ELF-1 (cell line): Measurements from ENCODE around the gene ELAVL3.
A peak's percentile ranks its signal among the peaks of the same experiment; 100 is the strongest.
"Not testable (repeated sequence)": the region's sequence is repeated elsewhere in the genome, so short reads cannot be mapped to it uniquely, and the experiment has no call there.

Source experiments
- DNase-seq: peaks from one replicate; pipeline ENCODE4 v3.0.0-alpha.2; 2016; ENCODE audit warnings: low read depth, low spot score

ELAVL3 gene

DNA sequence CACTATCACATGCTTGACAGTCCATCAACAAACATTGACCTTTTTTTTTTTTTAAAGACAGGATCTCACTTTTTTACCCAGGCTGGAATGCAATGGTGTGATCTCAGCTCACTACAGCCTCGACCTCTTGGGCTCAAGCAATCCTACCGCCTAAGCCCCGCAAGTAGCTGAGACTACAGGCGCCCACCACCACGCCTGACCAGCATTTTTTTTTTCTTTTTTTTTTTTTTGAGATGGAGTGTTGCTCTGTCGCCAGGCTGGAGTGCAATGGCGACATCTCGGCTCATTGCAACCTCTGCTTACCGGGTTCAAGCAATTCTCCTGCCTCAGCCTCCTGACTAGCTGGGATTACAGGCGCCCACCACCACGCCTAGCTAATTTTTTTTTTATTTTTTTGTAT is 21.9 kb downstream of the ELAVL3 start:
- DNase-seq: not testable (repeated sequence)

DNA sequence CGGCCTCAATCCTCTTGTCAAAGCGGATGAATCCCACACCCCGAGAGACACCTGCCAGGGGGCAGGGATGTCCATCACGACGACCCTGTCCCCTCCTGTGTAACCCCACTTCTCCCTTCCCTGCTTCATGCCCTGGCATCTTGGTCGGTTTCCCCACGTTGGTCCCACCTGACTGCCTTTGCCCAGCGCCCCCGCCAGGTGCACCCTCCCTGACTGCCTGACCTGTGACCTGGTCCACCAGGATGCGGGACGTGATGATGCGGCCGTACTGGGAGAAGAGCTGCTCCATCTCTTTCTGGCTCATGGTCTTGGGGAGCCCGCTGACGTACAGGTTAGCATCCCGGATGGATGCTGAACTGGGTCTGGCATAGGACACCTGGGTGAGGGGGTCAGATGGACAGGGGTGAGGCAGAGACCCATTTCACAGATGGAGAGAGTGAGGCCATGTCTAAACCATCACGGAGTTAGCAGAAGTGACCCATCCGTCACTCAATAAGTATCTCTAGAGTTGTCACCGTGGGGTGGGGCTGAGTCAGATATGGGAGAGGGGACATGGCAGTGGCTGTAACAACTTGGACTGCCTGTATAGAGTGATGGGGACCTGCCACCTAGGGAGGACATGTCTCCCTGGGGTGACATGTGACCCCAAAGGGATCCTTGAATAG is 22.5 kb downstream of the ELAVL3 start:
- no peak for DNase-seq

DNA sequence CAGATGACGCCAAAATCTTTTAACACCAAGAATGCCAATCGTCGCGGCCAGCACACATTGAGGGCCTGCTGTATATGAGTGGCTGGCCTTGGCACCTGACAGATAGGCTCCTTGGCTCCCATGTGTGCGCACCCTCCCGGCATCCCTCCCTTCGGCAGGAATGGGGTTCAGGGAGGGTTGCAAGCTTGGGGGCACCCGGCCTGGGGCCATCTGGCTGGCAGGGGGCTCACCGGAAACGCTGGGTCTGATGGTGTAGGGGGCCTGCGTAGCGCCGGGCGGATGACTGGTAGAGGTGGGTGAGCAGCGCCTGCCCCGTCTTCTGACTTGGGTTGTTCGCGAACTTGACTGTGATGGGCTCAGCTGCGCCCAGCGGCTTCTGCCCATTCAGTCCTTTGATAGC is 23.0 kb downstream of the ELAVL3 start:
- no peak for DNase-seq

DNA sequence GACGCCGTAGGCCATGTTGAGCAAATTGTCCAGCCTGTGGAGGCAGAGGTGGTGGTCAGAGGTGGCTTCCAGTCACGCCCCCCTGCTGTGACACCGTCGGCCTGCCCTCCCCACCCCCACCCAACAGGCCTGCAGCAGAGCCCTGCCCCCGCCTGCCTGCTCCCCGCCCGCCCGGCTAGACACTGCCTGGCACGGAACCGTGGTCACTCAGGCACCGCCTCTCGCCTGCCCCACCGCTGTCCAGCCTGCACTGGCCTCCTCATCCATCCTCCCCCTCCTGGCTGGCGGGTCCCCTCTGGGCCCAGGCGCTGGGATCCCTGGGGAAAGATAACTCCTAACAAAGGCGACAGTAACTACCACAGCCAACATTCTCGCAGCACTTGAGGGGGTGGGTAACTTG is 23.7 kb downstream of the ELAVL3 start:
- DNase-seq: peak; percentile 38

DNA sequence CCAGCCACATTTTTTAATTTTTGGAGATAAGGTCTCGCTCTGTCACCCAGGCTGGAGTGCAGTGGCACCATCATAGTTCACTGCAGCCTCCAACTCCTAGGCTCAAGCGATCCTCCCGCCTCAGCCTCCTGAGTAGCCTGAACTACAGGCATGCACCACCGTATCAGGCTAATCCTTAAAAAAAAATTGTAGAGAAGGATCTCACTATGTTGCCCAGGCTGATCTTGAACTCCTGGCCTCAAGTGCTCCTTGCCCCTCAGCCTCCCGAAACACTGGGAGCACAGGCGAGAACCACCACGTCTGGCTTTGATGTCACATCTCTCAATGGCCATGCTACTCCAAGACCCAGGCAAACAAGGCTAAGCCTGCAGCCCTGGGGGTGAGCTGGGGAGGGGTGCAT is 24.2 kb downstream of the ELAVL3 start:
- DNase-seq: no peak

DNA sequence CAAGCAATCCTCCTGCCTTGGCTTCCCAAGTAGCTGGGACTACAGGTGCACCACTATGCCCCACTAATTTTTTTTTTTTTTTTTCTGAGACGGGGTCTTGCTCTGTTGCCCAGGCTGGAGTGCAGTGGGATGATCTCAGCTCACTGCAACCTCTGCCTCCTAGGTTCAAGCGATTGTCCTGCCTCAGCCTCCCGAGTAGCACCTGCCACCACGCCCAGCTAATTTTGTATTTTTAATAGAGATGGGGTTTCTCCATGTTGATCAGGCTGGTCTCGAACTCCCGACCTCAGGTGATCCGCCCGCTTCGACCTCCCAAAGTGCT is 25.7 kb downstream of the ELAVL3 start:
- DNase-seq: not testable (repeated sequence)

DNA sequence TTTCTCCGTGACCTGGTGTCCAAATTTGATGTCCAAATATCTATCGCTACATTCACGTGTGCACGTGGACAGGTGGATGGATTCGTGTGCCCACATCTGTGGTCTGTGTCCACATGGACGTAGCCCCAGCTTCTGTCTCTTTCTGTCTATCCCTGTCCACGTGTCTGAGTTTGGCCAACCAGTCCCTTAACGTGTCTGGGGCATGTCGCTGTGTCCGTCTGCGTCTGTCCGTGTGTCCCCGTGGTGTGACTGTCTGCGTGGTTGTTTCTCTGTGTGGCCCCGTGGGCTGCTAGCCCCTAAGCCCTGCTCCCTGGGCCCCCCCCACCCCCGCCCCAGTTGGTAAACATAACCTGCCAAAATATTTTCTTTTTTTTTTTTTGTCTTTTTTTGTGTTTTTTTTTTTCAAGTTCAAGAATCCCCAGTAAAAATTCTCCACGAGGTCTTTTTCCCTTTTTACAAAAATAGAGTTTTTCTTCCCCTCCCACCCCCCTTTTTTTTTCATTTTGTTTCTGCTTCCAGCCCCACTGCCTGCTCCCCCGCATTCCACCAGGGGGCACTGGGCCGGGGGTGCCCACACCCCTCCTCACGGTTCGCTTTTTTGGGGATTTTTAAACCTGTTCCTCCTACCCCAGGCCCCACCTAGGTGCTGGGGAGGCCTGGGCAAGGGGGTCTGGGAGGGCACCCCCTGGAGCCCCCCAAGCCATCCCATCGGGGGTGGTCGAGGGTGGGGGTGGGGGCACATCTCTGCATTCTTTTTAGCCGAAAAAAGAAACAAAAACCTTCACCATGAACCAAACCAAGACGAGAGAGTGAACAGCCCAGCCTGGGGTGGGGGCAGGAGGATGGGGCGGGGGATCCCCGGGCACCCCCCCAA is 27.1 kb downstream of the ELAVL3 start:
- no peak for DNase-seq

DNA sequence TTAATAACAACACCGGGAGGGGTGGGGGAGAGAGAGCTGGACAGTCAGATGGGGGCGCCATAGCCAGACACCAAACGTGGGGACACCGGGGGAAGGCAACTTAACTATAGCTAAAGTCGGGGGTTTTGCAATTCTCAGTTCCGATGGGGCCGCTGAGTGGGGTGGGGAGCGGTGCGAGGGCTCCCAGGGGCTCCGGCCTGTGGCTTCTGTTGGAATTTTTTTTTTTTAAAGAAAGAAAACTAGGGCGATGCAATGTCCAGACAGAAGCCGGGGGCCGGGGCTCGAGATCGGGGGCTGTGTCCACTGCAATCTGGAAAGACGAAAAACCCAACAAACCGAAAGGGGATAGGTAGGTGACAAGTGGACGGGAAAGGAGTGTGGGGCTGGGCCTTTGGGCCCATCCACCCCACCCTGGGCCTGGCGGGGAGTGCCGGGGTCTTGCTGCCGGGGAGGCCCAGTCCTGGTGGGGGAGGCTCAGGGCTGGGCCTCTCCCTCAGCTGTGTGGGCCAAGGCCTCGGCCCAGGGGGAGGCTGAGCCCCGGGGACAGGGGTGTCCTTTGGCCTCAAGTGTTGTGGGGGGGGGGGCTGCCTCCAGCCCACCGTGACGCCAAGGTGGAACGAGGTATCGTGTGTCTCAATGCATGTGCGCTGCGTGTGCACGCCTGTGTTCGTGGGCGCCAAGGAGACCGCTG is 28.1 kb downstream of the ELAVL3 start:
- DNase-seq: no peak

DNA sequence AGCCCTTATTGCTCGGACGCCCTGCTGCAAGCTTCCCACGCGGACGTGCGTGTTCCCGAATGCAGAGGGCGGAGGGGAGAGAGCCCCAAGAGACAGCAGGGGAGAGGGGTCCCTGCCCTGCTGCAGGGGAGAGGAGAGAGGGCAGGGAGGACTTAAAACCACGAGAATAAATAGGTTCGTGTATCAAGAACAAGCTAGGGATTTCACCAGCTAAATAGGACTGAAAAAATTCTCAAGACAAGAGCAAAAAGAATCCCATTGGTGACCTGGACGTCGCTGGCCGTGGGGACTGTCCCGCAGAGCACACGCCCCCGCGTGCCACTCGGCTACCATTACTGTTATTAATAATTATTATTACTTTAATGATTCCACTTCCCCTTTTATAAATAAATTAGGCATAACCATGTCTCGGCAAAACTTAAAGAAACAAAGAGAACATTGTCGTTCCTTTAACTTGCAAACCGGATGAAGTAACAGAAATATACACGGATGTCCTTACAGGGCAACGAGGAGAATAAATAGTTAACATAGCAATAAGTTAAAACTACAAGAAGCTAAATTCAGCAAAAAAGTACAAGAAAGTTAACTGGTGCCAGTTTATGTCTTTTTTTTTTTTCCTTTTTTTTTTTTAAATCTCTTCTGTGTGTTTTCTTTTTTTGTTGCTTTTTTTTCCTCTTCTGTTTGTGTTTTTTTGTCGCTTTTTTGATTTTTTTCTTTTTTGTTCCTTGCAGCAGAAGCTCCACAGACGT is 28.8 kb downstream of the ELAVL3 start:
- DNase-seq: no peak

DNA sequence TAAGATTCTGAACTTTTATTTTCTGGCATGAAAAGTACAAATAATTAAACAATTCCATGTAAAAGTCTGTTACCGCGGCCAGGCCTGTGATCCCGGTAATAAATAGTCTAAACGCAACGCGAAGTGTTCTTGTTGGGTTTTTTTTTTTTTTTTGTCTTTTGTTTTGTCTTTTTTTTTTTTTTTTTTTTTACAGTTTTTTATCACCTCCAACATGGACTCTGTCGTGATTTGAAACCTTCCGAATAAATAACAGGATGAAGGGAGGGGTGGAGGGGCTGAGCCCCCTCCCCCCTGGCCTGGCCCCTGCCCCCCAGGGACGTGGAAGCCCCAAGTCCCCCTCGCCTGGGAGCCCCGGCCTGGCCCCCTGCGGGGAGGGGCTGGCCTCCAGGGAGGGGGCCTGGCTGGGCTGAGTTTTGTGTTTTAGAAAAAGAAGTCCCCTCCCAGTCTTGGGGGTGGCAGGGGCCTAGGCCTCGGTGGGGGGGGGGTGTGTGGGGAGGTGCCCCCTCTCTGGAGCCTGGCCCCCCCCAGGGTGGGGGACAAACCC is 29.4 kb downstream of the ELAVL3 start:
- DNase-seq: no peak

DNA sequence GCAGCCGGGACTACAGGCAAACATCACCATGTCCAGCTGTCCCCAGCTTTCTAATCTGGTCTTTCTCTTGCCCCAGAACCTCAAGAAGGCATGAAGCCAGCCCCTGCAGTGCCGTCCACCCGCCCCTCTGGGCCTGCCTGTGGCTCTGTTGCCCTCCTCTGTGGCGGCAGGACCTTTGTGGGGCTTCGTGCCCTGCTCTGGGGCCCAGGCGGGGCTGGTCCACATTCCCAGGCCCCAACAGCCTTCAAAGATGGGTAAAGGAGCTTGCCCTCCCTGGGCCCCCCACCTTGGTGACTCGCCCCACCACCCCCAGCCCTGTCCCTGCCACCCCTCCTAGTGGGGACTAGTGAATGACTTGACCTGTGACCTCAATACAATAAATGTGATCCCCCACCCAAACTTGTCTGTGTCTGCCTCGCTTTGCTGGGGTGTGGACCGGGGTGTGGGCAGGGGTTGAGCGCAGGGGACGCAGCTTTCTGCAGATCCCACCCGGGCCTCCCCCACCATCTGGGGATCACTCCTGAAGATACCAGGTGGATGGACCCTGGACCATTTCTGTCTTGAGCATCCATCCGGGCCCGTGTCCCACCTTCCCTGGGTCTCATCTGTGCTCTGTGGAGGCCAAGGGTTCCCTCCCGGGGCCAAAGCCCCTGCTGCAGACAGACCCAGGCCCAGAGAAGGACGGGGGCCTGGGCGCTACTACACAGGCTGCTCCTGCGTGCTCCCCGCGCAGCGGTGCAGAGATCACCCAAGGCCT is 30.1 kb downstream of the ELAVL3 start:
- DNase-seq: no peak

DNA sequence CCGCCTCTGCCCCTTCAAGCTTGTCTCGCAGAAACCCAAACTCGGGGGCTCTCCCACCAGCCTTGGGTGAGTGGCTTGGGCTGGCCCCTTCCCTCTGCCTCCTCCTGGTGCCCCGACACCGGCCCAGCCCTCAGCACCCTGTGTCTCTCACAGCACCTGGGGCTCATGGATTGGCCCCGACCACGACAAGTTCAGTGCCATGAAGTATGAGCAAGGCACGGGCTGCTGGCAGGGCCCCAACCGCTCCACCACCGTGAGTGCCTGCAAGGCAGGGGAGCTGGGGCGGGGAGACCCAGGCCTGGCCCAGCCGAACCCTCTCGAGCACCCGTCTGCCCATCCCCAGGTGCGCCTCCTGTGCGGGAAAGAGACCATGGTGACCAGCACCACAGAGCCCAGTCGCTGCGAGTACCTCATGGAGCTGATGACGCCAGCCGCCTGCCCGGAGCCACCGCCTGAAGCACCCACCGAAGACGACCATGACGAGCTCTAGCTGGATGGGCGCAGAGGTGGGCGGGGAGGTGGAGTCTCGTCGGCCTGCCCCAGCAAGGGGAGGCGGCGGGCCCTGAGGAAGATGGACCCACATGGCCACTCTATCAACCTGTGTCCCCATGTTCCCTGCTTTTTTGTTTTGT is 31.8 kb downstream of the ELAVL3 start:
- DNase-seq: no peak

DNA sequence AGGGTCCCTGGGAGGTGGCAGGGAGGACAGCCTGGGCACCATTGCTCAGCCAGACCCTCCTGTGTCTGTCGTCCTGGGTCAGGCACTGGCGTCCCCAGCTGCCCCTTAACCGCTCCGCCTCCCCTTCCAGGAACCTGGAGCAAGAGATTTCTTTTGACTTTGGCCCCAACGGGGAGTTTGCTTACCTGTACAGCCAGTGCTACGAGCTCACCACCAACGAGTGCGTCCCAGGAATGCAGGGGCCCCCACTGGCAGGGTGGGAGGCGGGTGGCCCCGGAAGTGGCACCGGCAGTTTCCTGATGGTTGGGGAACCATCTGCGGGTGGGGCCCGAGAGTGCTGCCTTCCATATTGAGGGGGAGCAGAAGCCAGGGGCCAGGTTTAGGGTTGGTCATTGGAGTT is 32.4 kb downstream of the ELAVL3 start:
- no peak for DNase-seq

DNA sequence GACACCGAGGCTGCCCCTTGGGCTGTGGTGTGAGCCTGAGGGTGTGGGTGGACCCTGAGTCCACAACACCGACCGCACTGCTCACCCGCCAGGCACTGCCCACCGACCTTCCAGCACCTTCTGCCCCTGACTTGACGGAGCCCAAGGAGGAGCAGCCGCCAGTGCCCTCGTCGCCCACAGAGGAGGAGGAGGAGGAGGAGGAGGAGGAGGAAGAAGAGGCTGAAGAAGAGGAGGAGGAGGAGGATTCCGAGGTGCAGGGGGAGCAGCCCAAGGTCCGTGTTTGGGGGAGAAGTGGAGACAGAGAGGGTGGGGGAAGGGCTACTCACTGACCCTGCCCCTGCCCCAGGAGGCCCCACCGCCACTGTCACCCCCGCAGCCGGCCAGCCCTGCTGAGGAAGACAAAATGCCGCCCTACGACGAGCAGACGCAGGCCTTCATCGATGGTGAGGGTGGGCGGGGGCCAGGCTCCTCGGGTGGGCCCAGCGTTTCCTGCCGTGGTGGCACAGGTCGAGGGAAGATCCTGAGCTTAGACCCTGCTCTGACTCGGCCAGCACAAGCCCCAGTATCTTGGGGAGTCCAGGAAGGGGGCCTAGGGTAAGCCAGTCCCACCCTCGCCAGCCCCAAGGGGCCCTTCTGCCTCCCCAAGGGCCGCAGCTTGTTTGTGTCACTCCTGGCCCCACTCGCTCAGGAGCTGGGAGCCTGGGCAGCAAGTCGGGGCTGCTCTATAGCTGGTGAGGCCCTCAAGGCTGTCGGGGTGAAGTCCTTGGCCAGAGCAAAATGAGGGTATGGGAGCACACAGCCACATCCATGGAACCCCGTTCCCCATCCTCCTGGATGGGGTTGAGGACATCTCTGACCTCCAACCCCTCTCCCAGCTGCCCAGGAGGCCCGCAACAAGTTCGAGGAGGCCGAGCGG is 33.2 kb downstream of the ELAVL3 start:
- no peak for DNase-seq

DNA sequence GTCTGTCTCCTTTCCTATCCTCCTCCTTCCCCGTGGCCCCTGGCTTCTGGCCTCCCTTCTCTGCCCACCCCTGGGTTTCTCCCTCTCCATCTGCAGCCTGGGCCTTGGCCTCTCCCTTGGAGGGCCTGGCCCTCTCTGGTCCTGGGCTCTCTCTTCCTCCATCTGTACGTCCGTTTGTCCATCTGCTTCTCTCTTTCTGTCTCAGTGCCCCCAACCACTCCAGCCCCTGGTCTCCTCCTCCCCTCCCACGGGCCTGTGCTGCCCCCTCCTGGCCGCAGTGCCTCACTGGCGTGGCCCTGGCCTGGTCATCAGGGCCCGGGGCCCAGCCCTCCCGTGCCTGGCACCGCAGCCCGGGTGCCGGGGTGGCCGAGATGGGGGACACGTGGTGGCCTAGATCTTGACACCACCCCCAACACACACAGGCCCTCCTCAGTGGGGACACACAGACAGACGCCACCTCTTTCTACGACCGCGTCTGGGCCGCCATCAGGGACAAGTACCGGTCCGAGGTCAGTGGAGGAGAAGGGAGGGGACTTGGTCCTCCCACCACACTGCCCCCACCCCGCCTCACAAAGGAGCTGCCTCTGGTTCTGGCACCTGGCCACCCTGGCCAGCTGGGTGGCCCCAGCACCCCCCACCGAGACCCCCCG is 34.1 kb downstream of the ELAVL3 start:
- peak; percentile 68 for DNase-seq

DNA sequence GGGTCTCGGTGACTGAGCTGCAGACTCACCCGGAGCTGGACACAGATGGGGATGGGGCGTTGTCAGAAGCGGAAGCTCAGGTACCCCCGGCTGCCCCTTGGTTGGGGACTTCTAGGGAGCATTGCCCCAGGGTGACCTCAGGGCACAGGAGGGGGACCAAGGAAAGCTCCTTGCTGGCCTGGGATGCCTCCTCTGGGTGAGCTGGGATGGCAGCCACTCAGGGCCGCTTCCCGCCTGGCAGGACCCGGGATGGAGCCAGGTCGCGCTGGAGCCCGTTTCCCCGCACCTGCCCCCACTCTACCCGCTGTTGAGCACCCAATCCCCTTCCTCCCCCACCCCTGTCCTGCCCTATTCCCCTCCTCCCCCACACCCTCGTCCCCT is 34.6 kb downstream of the ELAVL3 start:
- no peak for DNase-seq

DNA sequence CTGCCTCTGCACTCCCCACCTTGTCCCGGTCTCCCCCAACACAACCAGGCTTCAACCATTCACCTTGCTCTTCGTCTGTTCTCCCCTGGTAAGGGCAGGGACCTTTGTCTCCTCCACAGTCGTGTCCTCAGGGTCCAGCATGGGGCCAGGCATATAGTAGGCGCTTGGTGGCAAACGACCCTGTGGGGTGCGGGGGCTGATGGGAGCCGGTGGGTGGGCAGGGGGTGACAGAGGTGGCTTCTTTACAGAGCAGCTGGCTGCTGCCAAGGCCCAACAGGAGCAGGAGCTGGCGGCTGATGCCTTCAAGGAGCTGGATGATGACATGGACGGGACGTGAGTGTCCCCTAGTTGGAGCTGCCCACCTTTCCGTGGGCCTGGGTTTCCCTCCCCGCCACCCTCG is 35.7 kb downstream of the ELAVL3 start:
- DNase-seq: no peak

DNA sequence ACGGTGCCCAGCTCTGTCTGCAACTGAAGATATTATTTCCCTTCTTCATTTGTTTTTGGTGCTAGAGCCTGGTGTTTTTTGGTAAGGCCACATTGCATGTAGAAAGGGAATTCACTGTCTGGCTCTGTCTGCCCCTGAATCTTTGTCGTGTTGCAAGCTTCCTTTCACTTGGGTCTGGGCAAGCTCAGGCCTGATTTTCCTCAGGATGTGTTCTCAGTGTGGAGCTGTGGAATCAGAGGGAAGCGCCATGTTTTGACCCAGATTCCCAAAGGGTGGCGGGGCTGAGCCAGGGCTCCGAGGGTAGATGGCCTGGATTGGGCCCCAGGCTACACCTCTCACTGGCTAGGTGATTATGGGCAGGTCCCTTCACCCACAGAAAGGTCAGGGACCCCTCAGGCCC is 36.8 kb downstream of the ELAVL3 start:
- DNase-seq: no peak

DNA sequence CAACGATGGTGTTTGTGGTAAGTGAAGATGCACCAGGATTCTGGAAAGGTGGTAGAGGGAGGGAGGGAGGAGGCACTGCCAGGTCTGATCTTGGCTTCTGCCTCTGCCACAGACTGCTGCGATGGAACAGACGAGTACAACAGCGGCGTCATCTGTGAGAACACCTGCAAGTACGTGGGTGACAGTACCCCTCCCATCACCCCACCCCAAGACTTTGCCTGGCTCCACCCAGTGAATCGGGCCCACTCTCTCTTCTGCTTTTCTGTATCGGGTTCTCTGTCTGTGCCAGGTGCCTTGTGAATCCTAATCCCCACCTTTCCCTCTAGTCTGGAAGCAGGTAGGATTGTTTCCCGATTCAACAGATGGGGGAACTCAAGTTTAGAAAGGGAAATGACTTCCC is 42.9 kb downstream of the ELAVL3 start:
- DNase-seq: no peak
